HL-60 (cell line): Measurements from ENCODE around the gene CTTNBP2NL.

Source experiments
- CTCF ChIP-seq: IDR thresholded peaks from one replicate; pipeline ENCODE4 v1.5.1; 2011; ENCODE audit warnings: low read length, control low read depth, inconsistent platforms; ENCODE audit not compliant: insufficient read depth
- POLR2AphosphoS5 ChIP-seq: IDR thresholded peaks from 2 replicates; pipeline ENCODE4 v1.6.1; 2012; ENCODE audit warnings: low read depth
- REST ChIP-seq: IDR thresholded peaks from 2 replicates; pipeline ENCODE4 v1.6.1; 2012; ENCODE audit warnings: low read depth; ENCODE audit not compliant: insufficient replicate concordance

- TF ChIP-seq CTCF (no peak), REST (no peak), POLR2AphosphoS5 (no peak)
Observed at GRCh38 chr1:112505400-112505785, 109.4 kb downstream of the CTTNBP2NL start.
